Osteoblast (primary cell): ENCODE measurements around the gene GOLGB1. TPM values are rescaled to one million over a fixed set of nuclear protein-coding genes. Genes with fewer than 3 reads are reported as not detected.

Experiments
- DNase-seq: peaks from one replicate; pipeline ENCODE4 v3.0.0; 2011; ENCODE audit warnings: low spot score, mixed read lengths; ENCODE audit not compliant: insufficient read length; ENCODE audit errors: missing footprints
- H2AFZ ChIP-seq: 2 replicates; pipeline ENCODE4 v1.6.0; 2011; ENCODE audit warnings: mild to moderate bottlenecking, low read length
- H3K27ac ChIP-seq: 2 replicates; pipeline ENCODE4 v1.5.1; 2011; ENCODE audit warnings: mild to moderate bottlenecking, low read depth, low read length, moderate library complexity
- H3K27me3 ChIP-seq: 2 replicates; pipeline ENCODE4 v1.6.0; 2012; ENCODE audit warnings: mild to moderate bottlenecking, control low read depth, inconsistent platforms, low read length, moderate library complexity; ENCODE audit not compliant: insufficient read depth
- H3K36me3 ChIP-seq: 2 replicates; pipeline ENCODE4 v1.5.1; 2011; ENCODE audit warnings: mild to moderate bottlenecking, low read length, control low read depth, moderate library complexity; ENCODE audit not compliant: insufficient read depth
- H3K4me1 ChIP-seq: 2 replicates; pipeline ENCODE4 v1.5.1; 2011; ENCODE audit warnings: mild to moderate bottlenecking, low read length, control low read depth, moderate library complexity; ENCODE audit not compliant: insufficient read depth
- H3K4me2 ChIP-seq: 2 replicates; pipeline ENCODE4 v1.6.0; 2011; ENCODE audit warnings: mild to moderate bottlenecking, low read length; ENCODE audit not compliant: insufficient read depth
- H3K4me3 ChIP-seq: fragments of 200-600 bp; sonication (generic); 3 replicates; pipeline ENCODE4 v1.5.1; 2012; ENCODE audit warnings: mild to moderate bottlenecking, low read length, inconsistent platforms; ENCODE audit not compliant: insufficient read depth
- H3K79me2 ChIP-seq: 2 replicates; pipeline ENCODE4 v1.6.0; 2012; ENCODE audit warnings: mild to moderate bottlenecking, low read length, control low read depth, inconsistent platforms; ENCODE audit not compliant: insufficient read depth
- H3K9me3 ChIP-seq: 2 replicates; pipeline ENCODE4 v1.5.1; 2011; ENCODE audit warnings: low read depth, low read length, control low read depth
- H4K20me1 ChIP-seq: 2 replicates; pipeline ENCODE4 v1.6.0; 2012; ENCODE audit warnings: mild to moderate bottlenecking, low read length, control low read depth; ENCODE audit not compliant: insufficient read depth
- CTCF ChIP-seq: IDR thresholded peaks from 2 replicates; pipeline ENCODE4 v1.5.1; 2011; ENCODE audit warnings: mild to moderate bottlenecking, low read depth, low read length, moderate library complexity; ENCODE audit errors: extremely low read depth
- total RNA-seq: library from RNA; depleted of rRNA; stranded (reverse); fragments of >200 nt; gene quantifications from 2 replicates; pipeline ENCODE4 v1.2.3, GENCODE V29; 2012

GOLGB1 gene
- total RNA-seq, 1 donor: 70.6 TPM

- Histone ChIP-seq H3K79me2 (no peaks in the 10 kb centered on the region), H3K27me3 (no peaks in the 10 kb centered on the region), H3K36me3 (no peaks in the 10 kb centered on the region), H3K9me3 (no peaks in the 10 kb centered on the region), H2AFZ (no peak overlapping the region), H4K20me1 (no peaks in the 10 kb centered on the region), H3K4me1 (no peaks in the 10 kb centered on the region), H3K4me2 (no peak overlapping the region), H3K27ac (no peak overlapping the region), H3K4me3 (no peak overlapping the region)
- DNase-seq: no peak
- no peak for TF ChIP-seq CTCF
Observed at GRCh38 chr3:121654493-121655385, 94.8 kb downstream of the GOLGB1 start.

GRCh38 chr3:121651684-121652083, 97.9 kb downstream of the GOLGB1 start:
- no peak overlapping the region for H3K4me3 ChIP-seq
- H3K27ac ChIP-seq: no peak overlapping the region
- DNase-seq: no peak
- H3K4me2 ChIP-seq: no peak overlapping the region
- H3K9me3 ChIP-seq: no peaks in the 10 kb centered on the region
- H3K27me3 ChIP-seq: no peaks in the 10 kb centered on the region
- no peaks in the 10 kb centered on the region for H3K4me1 ChIP-seq
- no peaks in the 10 kb centered on the region for H3K36me3 ChIP-seq
- no peak for TF ChIP-seq CTCF
- no peaks in the 10 kb centered on the region for H4K20me1 ChIP-seq
- H3K79me2 ChIP-seq: no peaks in the 10 kb centered on the region
- no peak overlapping the region for H2AFZ ChIP-seq

GRCh38 chr3:121649645-121650044, 99.9 kb downstream of the GOLGB1 start:
- Histone ChIP-seq H3K4me3 (no peak overlapping the region), H2AFZ (no peak overlapping the region), H3K9me3 (no peaks in the 10 kb centered on the region), H4K20me1 (no peaks in the 10 kb centered on the region), H3K27me3 (no peaks in the 10 kb centered on the region), H3K4me2 (no peak overlapping the region), H3K27ac (no peak overlapping the region), H3K36me3 (no peaks in the 10 kb centered on the region), H3K79me2 (no peaks in the 10 kb centered on the region), H3K4me1 (no peaks in the 10 kb centered on the region)
- no peak for DNase-seq
- TF ChIP-seq CTCF: no peak

GRCh38 chr3:121648219-121648958, 101.2 kb downstream of the GOLGB1 start:
- H3K36me3 ChIP-seq: no peaks in the 10 kb centered on the region
- no peak overlapping the region for H3K4me2 ChIP-seq
- TF ChIP-seq CTCF: no peak
- H3K79me2 ChIP-seq: no peaks in the 10 kb centered on the region
- no peak for DNase-seq
- no peak overlapping the region for H2AFZ ChIP-seq
- no peaks in the 10 kb centered on the region for H3K9me3 ChIP-seq
- H4K20me1 ChIP-seq: no peaks in the 10 kb centered on the region
- H3K27ac ChIP-seq: no peak overlapping the region
- no peaks in the 10 kb centered on the region for H3K4me1 ChIP-seq
- H3K27me3 ChIP-seq: no peaks in the 10 kb centered on the region
- no peak overlapping the region for H3K4me3 ChIP-seq
